Measurements from ENCODE around the gene NHSL2.

NHSL2 gene

DNA sequence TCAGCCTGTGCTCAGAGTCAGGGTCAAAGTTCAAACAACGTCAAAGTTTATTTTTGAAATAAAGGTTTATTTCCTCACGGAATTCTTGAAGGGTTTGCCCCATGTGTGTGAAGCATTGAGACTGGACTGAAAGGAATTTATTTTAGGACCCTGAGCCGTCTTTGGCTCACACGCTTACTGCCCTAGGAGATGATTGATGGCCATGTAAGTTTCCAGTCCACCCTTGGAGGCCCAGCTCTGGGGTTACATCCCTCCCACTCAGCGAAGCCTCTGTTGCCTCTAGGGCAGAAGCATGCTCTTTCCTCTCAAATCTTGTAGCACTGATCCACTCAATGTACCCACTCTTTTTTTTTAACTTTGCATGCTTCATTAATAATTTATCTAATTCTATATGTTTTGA, 4.5 kb upstream of the NHSL2 start:
- Histone ChIP-seq H3K9ac (ENCODE audit: low read depth in 1 of 2, low read length in 2 of 2) (no peak overlapping the region), H3K9me3 (ENCODE audit: control insufficient read depth in 1 of 2, low read length in 2 of 2) (no peaks in the 10 kb centered on the region), H3K4me3 (ENCODE audit: low read depth in 1 of 2, low read length in 2 of 2) (no peak overlapping the region), H3K27ac (ENCODE audit: low read depth, low read length) (no peak overlapping the region), H3K4me1 (ENCODE audit: control insufficient read depth in 1 of 2, insufficient read depth in 2 of 2, low read length in 2 of 2) (no peaks in the 10 kb centered on the region), H3K27me3 (ENCODE audit: control insufficient read depth in 1 of 2, insufficient read depth in 2 of 2, low read length in 2 of 2) (peaks cover 0 to 18% of the 10 kb centered on the region in 2 donors), H3K36me3 (ENCODE audit: control insufficient read depth in 1 of 2, insufficient read depth in 2 of 2, low read length in 2 of 2) (no peaks in the 10 kb centered on the region)

DNA sequence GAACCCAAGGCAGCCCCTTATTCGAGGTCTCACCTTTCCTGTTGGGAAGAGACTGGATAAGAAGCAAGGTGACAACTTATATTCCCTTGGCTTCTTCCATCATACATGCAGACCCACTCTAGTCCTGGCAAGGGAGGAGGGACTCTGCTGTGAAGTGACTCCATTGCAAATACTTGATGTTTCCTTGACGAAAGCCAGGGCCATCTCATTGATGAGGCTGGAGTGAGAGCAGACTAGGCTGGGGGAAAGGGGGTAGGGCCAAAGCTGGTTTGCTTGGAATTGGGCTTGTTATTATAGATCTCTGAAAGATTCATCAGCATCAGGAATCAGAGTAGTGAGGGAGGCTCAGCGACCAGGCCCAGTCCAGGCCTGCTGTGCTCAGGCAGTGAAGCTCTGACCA, 2.3 kb upstream of the NHSL2 start:
- Histone ChIP-seq H3K9ac (ENCODE audit: low read depth in 1 of 2, low read length in 2 of 2) (no peak overlapping the region), H3K4me3 (ENCODE audit: low read depth in 1 of 2, low read length in 2 of 2) (no peak overlapping the region), H3K36me3 (ENCODE audit: control insufficient read depth in 1 of 2, insufficient read depth in 2 of 2, low read length in 2 of 2) (no peaks in the 10 kb centered on the region), H3K9me3 (ENCODE audit: control insufficient read depth in 1 of 2, low read length in 2 of 2) (no peaks in the 10 kb centered on the region), H3K27ac (ENCODE audit: low read depth, low read length) (no peak overlapping the region), H3K4me1 (ENCODE audit: control insufficient read depth in 1 of 2, insufficient read depth in 2 of 2, low read length in 2 of 2) (no peaks in the 10 kb centered on the region), H3K27me3 (ENCODE audit: control insufficient read depth in 1 of 2, insufficient read depth in 2 of 2, low read length in 2 of 2) (peaks cover 0 to 26% of the 10 kb centered on the region in 2 donors)

DNA sequence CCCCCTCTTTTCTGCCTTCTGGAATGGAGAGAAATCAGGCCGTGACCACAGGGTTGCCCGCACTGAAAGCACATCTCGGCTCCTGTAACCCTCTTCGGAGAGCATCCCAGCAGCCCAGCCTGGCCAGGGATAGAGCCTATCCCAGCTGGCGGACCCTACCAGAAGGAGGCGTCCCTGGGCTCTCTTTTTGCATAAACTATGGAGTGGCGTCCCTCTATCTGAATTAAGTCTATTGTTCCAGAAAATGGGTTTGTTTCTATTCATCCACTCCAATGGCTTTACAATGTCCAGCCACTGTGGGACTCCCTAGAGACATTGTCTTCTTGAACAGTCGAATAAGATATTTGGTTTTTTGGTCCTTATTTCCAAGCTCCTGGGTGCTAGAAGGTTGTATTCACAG, 689 bp upstream of the NHSL2 start:
- H3K36me3 ChIP-seq (ENCODE audit: control insufficient read depth in 1 of 2, insufficient read depth in 2 of 2, low read length in 2 of 2), result no peaks in the 10 kb centered on the region
- peaks cover 0 to 26% of the 10 kb centered on the region in 2 donors for H3K27me3 ChIP-seq (ENCODE audit: control insufficient read depth in 1 of 2, insufficient read depth in 2 of 2, low read length in 2 of 2)
- no peak overlapping the region for H3K4me3 ChIP-seq (ENCODE audit: low read depth in 1 of 2, low read length in 2 of 2)
- H3K9ac ChIP-seq (ENCODE audit: low read depth in 1 of 2, low read length in 2 of 2), result no peak overlapping the region
- no peak overlapping the region for H3K27ac ChIP-seq (ENCODE audit: low read depth, low read length)
- no peaks in the 10 kb centered on the region for H3K9me3 ChIP-seq (ENCODE audit: control insufficient read depth in 1 of 2, low read length in 2 of 2)
- no peaks in the 10 kb centered on the region for H3K4me1 ChIP-seq (ENCODE audit: control insufficient read depth in 1 of 2, insufficient read depth in 2 of 2, low read length in 2 of 2)

DNA sequence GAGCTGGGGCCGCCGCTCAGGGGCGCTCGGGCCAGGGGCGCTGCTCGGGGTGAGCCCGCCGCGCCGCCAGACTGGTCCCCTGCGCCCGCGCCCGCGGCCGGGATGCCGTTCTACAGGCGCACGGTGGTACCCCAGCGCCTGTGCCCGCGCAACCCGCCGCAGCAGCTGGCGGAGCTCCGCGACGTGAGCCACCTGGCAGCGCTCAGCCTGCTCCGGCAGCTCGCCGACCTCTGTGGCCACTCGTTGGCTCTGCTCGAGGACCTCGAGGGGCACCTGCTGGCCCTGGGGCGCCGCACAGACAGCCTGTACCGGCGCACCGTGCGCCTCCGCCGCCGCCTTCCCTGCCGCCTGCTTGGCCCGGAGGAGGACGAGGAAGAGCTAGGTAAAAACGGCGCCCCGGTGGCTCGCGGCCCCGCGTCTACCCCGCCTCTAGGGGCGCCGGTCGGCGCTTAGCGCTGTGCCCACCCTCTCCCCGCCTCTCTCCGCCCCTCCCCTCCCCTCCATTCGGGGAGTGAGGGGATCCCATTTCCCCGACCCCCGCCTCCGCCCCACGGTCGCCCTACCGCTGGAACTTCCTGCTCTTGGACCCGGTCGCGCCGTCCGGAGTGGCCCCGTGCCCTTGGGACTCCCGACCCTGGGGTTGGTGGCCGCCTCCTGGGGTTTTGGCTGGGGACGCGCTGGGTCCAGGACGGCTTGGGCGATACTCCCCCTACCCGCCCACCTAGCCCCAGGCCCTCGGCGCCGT, 513 bp downstream of the NHSL2 start:
- Histone ChIP-seq H3K9me3 (ENCODE audit: control insufficient read depth in 1 of 2, low read length in 2 of 2) (no peaks in the 10 kb centered on the region), H3K36me3 (ENCODE audit: control insufficient read depth in 1 of 2, insufficient read depth in 2 of 2, low read length in 2 of 2) (no peaks in the 10 kb centered on the region), H3K27me3 (ENCODE audit: control insufficient read depth in 1 of 2, insufficient read depth in 2 of 2, low read length in 2 of 2) (peaks cover 0 to 26% of the 10 kb centered on the region in 2 donors), H3K4me3 (ENCODE audit: low read depth in 1 of 2, low read length in 2 of 2) (peak overlapping the region in 1 of 2 donors; percentile 40), H3K4me1 (ENCODE audit: control insufficient read depth in 1 of 2, insufficient read depth in 2 of 2, low read length in 2 of 2) (no peaks in the 10 kb centered on the region), H3K9ac (ENCODE audit: low read depth in 1 of 2, low read length in 2 of 2) (no peak overlapping the region), H3K27ac (ENCODE audit: low read depth, low read length) (no peak overlapping the region)

DNA sequence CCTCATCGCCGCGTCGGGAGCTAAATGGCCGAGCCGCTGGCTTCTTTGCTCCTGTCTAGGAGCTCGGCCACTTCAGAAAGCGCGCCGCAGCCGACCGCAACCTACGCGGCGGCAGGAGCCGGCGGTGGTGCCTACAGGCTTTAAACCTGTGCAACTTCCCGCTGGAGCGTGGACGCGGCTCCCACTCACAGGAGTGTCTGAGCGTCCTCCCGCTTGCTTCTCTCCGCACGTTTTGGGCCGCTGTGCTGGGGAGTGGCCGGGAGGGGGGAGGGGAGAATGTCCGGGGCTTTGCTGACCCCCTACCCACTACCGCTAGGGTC, 1.0 kb downstream of the NHSL2 start:
- Histone ChIP-seq H3K4me3 (ENCODE audit: low read depth in 1 of 2, low read length in 2 of 2) (no peak overlapping the region), H3K4me1 (ENCODE audit: control insufficient read depth in 1 of 2, insufficient read depth in 2 of 2, low read length in 2 of 2) (no peaks in the 10 kb centered on the region), H3K27me3 (ENCODE audit: control insufficient read depth in 1 of 2, insufficient read depth in 2 of 2, low read length in 2 of 2) (peaks cover 0 to 26% of the 10 kb centered on the region in 2 donors), H3K27ac (ENCODE audit: low read depth, low read length) (no peak overlapping the region), H3K9ac (ENCODE audit: low read depth in 1 of 2, low read length in 2 of 2) (no peak overlapping the region), H3K36me3 (ENCODE audit: control insufficient read depth in 1 of 2, insufficient read depth in 2 of 2, low read length in 2 of 2) (no peaks in the 10 kb centered on the region), H3K9me3 (ENCODE audit: control insufficient read depth in 1 of 2, low read length in 2 of 2) (no peaks in the 10 kb centered on the region)

DNA sequence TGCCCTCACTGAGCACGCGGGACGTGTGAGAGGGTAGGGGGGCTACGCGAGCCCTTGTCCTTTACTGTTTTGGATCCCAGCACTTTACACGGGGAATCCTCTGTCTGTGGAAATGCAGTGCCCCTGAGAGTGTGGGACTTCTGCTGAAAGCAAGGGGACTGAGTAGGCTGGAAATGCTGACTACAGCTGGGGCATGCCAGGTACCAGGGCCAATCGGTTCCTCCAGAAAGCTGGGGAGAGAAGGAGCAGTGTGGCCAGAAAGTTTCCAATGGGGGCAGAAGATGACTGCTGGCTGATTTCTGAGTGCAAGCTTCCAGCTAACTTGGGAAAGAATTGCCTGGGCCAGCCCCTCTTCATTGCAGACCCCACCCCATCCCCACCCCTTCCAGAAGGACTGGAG, 1.5 kb downstream of the NHSL2 start:
- no peaks in the 10 kb centered on the region for H3K9me3 ChIP-seq (ENCODE audit: control insufficient read depth in 1 of 2, low read length in 2 of 2)
- no peaks in the 10 kb centered on the region for H3K36me3 ChIP-seq (ENCODE audit: control insufficient read depth in 1 of 2, insufficient read depth in 2 of 2, low read length in 2 of 2)
- H3K27ac ChIP-seq (ENCODE audit: low read depth, low read length), result no peak overlapping the region
- no peak overlapping the region for H3K9ac ChIP-seq (ENCODE audit: low read depth in 1 of 2, low read length in 2 of 2)
- peaks cover 0 to 26% of the 10 kb centered on the region in 2 donors for H3K27me3 ChIP-seq (ENCODE audit: control insufficient read depth in 1 of 2, insufficient read depth in 2 of 2, low read length in 2 of 2)
- H3K4me1 ChIP-seq (ENCODE audit: control insufficient read depth in 1 of 2, insufficient read depth in 2 of 2, low read length in 2 of 2), result no peaks in the 10 kb centered on the region
- H3K4me3 ChIP-seq (ENCODE audit: low read depth in 1 of 2, low read length in 2 of 2), result no peak overlapping the region

DNA sequence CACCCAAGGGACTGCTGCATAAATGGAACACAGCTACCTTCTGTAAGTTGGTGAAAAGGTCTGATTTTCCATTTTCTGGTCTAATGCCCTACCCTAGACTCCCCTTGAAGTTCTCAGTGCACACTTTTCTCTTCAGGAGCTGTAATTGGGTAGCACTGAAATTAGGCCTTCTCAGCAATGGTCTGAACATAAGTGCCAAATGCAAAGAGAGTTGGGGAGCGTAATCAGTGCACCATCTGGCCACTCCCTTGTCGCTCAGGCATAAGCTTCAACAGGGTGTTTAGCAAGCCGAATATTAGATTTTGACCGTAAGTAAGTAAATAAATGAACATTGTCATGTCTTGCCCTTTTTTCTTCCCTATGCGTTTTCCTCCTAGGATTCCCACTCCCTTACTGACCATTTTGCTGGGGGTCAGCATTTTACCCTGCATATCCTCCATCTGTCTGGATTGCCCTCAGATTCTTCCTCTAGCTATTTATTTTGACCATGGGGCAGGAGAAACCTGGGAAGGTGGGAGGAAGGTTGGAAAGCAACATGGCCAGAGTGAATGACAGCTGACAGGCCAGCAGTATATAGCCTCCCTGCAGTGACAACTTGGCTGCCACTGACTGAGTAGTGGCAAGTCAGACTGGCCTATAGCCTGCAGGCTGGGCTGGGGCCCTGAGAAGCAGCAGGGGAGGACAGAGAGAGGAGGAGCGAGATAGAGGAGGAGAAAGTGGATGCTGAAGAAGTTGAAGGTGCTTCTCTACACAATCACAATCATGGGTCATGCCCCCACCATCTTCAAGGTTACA, 2.7 kb downstream of the NHSL2 start:
- H3K9ac ChIP-seq (ENCODE audit: low read depth in 1 of 2, low read length in 2 of 2), result no peak overlapping the region
- H3K9me3 ChIP-seq (ENCODE audit: control insufficient read depth in 1 of 2, low read length in 2 of 2), result no peaks in the 10 kb centered on the region
- no peaks in the 10 kb centered on the region for H3K4me1 ChIP-seq (ENCODE audit: control insufficient read depth in 1 of 2, insufficient read depth in 2 of 2, low read length in 2 of 2)
- no peak overlapping the region for H3K27ac ChIP-seq (ENCODE audit: low read depth, low read length)
- no peaks in the 10 kb centered on the region for H3K36me3 ChIP-seq (ENCODE audit: control insufficient read depth in 1 of 2, insufficient read depth in 2 of 2, low read length in 2 of 2)
- H3K4me3 ChIP-seq (ENCODE audit: low read depth in 1 of 2, low read length in 2 of 2), result no peak overlapping the region
- H3K27me3 ChIP-seq (ENCODE audit: control insufficient read depth in 1 of 2, insufficient read depth in 2 of 2, low read length in 2 of 2), result peaks cover 0 to 24% of the 10 kb centered on the region in 2 donors

DNA sequence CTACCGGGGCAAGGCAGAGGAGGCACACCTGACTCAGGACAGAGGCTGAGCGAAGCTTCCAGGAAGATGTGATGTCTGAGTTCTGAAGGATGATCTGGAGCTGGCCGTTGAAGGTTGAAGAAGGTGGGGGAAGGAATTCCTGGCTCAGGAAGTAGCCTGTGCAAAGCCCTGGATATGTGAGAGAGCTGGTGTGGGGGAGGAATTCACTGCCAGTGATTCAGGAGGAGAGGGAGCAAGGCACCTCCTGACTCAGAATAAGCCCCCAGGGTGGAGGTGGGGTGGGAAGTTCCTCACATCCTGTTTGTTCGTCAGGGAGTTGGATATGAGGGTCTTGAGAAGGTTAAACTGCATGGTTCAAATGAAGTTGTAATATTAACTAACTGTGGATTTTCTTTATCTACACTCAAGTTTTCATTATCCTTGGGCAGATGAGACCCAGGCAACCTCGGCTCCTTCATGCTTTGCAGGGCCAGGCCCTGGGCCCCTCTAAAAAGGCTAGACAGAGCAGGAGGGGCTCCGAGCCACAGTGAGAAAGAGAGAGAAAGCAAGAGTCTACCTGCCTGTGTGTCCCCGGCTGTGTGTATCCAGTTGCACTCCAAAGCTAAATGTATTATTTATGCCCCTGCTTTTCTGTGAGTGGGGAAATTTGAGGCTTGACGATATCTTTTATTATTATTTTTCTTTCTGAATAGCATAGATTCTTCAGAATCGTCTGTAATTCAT, 7.1 kb downstream of the NHSL2 start:
- no peak overlapping the region for H3K27ac ChIP-seq (ENCODE audit: low read depth, low read length)
- no peaks in the 10 kb centered on the region for H3K27me3 ChIP-seq (ENCODE audit: control insufficient read depth in 1 of 2, insufficient read depth in 2 of 2, low read length in 2 of 2)
- no peaks in the 10 kb centered on the region for H3K36me3 ChIP-seq (ENCODE audit: control insufficient read depth in 1 of 2, insufficient read depth in 2 of 2, low read length in 2 of 2)
- no peak overlapping the region for H3K4me3 ChIP-seq (ENCODE audit: low read depth in 1 of 2, low read length in 2 of 2)
- H3K4me1 ChIP-seq (ENCODE audit: control insufficient read depth in 1 of 2, insufficient read depth in 2 of 2, low read length in 2 of 2), result no peaks in the 10 kb centered on the region
- H3K9ac ChIP-seq (ENCODE audit: low read depth in 1 of 2, low read length in 2 of 2), result no peak overlapping the region
- H3K9me3 ChIP-seq (ENCODE audit: control insufficient read depth in 1 of 2, low read length in 2 of 2), result no peaks in the 10 kb centered on the region

DNA sequence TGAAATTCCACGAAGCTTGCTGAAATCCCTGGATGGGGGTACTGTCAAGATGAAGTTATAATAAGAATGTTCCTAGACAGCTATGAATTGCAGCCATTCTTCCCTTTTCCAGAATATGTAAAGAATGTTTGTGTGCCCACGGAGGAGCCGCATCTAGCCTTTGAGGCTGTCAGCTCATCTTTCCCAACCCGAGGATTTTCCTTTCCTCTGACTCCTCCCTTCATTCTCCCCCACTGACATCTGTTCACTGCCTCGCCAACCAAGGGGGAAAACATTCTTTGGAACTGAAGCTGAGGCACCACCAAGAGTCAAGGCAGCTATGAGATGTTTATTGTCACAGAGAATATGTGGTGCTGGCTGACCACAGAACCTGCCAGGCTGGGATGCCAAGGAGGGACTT, 8.8 kb downstream of the NHSL2 start:
- Histone ChIP-seq H3K9ac (ENCODE audit: low read depth in 1 of 2, low read length in 2 of 2) (no peak overlapping the region), H3K27me3 (ENCODE audit: control insufficient read depth in 1 of 2, insufficient read depth in 2 of 2, low read length in 2 of 2) (no peaks in the 10 kb centered on the region), H3K27ac (ENCODE audit: low read depth, low read length) (no peak overlapping the region), H3K4me3 (ENCODE audit: low read depth in 1 of 2, low read length in 2 of 2) (no peak overlapping the region), H3K36me3 (ENCODE audit: control insufficient read depth in 1 of 2, insufficient read depth in 2 of 2, low read length in 2 of 2) (no peaks in the 10 kb centered on the region), H3K4me1 (ENCODE audit: control insufficient read depth in 1 of 2, insufficient read depth in 2 of 2, low read length in 2 of 2) (no peaks in the 10 kb centered on the region), H3K9me3 (ENCODE audit: control insufficient read depth in 1 of 2, low read length in 2 of 2) (no peaks in the 10 kb centered on the region)

DNA sequence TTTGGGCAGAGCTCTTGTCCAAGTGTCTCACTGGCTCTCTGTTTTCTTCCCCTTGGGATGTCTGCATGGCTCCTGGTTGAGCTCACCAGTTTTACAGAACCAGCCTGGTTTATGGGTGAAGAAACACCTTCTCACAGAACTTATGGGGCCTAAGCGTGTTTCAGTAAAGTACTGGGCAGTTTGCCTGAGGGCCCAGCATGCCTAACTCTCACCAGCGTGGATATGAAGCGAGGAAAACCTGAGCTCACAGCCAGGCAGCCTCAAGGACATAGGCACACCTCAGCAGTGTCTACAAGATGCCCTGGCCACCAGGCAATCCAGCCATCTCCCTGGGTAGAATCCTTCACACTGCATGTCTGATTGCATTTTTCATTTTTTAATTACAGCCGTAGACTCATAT, 9.2 kb downstream of the NHSL2 start:
- Histone ChIP-seq H3K9ac (ENCODE audit: low read depth in 1 of 2, low read length in 2 of 2) (no peak overlapping the region), H3K27ac (ENCODE audit: low read depth, low read length) (no peak overlapping the region), H3K36me3 (ENCODE audit: control insufficient read depth in 1 of 2, insufficient read depth in 2 of 2, low read length in 2 of 2) (no peaks in the 10 kb centered on the region), H3K9me3 (ENCODE audit: control insufficient read depth in 1 of 2, low read length in 2 of 2) (no peaks in the 10 kb centered on the region), H3K27me3 (ENCODE audit: control insufficient read depth in 1 of 2, insufficient read depth in 2 of 2, low read length in 2 of 2) (no peaks in the 10 kb centered on the region), H3K4me1 (ENCODE audit: control insufficient read depth in 1 of 2, insufficient read depth in 2 of 2, low read length in 2 of 2) (no peaks in the 10 kb centered on the region), H3K4me3 (ENCODE audit: low read depth in 1 of 2, low read length in 2 of 2) (no peak overlapping the region)

All from duodenal mucosa (tissue), 2 donors.